Adipose tissue (tissue), 3 donors: ENCODE data around the gene RIPOR3. TPM values are rescaled to one million over a fixed set of nuclear protein-coding genes. Genes with fewer than 3 reads are reported as not detected.

Source experiments
- H3K27ac ChIP-seq: one replicate; pipeline ENCODE4 v1.5.1; 2013; ENCODE audit warnings: low read depth, low read length
- WGBS, 3 donors: extraction: QIAGEN DNeasy Blood & Tissue Kit; methylation state at CpG; one replicate each; pipeline ENCODE4 v1.1.7; 2013; 5-methylcytosine and 5-hydroxymethylcytosine counted together
- polyA plus RNA-seq, 3 donors: library from polyadenylated mRNA; stranded (reverse); fragments of 200-250 nt; gene quantifications; one replicate each; pipeline ENCODE4 v1.2.3, GENCODE V29; 2013
- donor health status: healthy with polysubstance abuse.
- donor health status: Bipolar disorder and iron deficiency.
- donor health status: healthy.

Gene RIPOR3
- 10 to 100 TPM in 2 of 3 donors, 1 to 10 TPM in 1; 5.3 to 42.7 (median 23.7) TPM for polyA plus RNA-seq

GRCh38 chr20:50690650-50691572 lies at the start of gene RIPOR3:
Gene RIPOR3, minus strand, starts transcription at chr20:50691542. Its CDS starts 414 bp downstream, at chr20:50691128.
- 8 to 52% (median 11%) methylated on average over 41 to 42 of the region's 42 CpGs for WGBS, 3 donors
- H3K27ac ChIP-seq, result no peak within 1 kb of the TSS

GRCh38 chr20:50737352-50737751 lies 46.0 kb upstream of the RIPOR3 start:
- no peak overlapping the region for H3K27ac ChIP-seq
- 78 to 88% (median 84%) methylated on average over 4 of the region's 4 CpGs for WGBS, 3 donors

DNA sequence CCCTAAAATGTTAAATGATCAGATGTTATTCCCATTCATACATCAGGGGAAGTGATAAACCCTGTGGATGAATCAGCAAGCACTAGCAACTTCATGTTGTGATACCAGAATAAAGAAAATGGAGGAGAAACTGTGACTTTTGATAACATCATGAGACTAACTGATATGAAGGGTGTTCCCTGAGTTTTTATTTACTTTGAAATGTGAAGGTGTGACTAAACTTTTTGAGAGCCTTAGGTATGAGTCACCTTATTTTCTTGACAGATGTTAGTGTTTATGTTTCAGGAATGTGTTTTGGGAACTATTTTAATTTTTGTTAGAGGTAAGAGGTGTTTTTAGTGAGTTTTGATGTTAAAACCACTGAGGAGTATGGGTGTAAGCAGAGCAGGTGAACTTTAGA lies 44.5 kb upstream of the RIPOR3 start:
- H3K27ac ChIP-seq, result no peak overlapping the region

DNA sequence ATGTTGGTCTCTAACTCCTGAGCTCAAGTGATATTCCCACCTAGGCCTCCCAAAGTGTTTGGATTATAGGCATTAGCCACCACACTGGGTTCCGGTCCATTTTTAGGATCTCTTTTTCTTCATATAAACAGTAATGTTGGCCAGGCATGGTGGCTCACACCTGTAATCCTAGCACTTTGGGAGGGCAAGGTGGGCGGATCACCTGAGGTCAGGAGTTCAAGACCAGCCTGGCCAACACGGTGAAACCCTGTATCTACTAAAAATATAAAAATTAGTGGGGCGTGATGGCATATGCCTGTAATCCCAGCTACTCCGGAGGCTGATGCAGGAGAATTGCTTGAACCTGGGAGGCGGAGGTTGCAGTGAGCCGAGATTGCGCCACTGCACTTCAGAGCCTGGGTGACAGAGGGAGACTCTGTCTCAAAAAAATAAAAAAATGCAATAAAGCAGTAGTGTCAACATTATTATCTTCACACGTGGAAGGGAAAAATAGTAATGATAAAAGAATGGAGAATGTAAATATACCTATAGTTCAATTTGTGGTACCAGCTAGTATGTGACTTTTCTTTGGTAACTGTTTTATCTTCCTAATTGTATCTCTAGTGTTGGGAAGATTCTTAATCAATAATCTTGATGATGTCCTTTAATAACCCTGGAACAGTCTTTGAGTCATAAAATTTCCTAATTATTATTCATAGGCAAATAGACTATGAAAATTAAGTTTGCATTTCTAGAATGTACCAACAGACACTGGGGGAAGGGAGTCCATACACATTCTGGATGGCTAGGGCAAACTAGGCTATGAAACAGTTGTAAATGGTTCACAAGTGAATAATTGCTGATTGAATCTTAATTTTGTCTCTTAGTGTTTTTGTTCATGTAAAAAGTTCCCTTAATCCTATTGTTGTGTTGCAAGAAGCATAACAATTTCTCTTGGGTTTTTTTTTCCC lies 43.7 kb upstream of the RIPOR3 start:
- 75 to 90% (median 90%) methylated on average over 9 of the region's 9 CpGs for WGBS, 3 donors

GRCh38 chr20:50733644-50734349 lies 42.5 kb upstream of the RIPOR3 start:
- WGBS, 3 donors, result 37 to 77% (median 67%) methylated on average over 1 of the region's 1 CpG
- no peak overlapping the region for H3K27ac ChIP-seq

More for the DNA sequence above, 43.7 kb upstream of the RIPOR3 start:
- H3K27ac ChIP-seq, result no peak overlapping the region

GRCh38 chr20:50731930-50732690 lies 40.8 kb upstream of the RIPOR3 start:
- H3K27ac ChIP-seq, result no peak overlapping the region
- 3 to 18% (median 16%) methylated on average over 29 of the region's 29 CpGs for WGBS, 3 donors

- 0 to 1% (median 0%) methylated on average over 94 to 114 of the region's 114 CpGs for WGBS, 3 donors
- H3K27ac ChIP-seq, result no peak within 1 kb of the TSS
Observed at GRCh38 chr20:50731055-50731929, 40.0 kb upstream of the RIPOR3 start, which contains the start of gene PARD6B. Gene PARD6B, plus strand, starts transcription at chr20:50731580. Its CDS starts 207 bp downstream, at chr20:50731787.

DNA sequence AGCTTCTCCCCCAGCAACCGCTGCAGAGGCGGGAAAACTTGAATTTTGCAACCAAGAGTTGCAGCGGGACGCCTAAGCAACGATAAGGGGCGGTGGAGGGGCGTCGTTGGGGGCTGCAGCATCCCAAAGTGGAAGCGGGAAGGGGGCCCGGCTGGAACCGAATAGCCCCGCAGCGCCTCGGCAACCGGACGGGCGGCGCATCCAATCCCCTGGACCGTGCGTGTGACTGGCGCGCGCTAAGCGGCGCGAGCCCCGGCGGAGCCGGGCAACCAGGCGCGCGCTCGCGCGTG lies 39.4 kb upstream of the RIPOR3 start:
- H3K27ac ChIP-seq, result no peak overlapping the region
- WGBS, 3 donors, result 0 to 1% (median 0%) methylated on average over 26 to 35 of the region's 35 CpGs

- 34 to 43% (median 37%) methylated on average over 21 of the region's 21 CpGs for WGBS, 3 donors
- H3K27ac ChIP-seq, result no peak overlapping the region
Observed at GRCh38 chr20:50729901-50730764, 38.8 kb upstream of the RIPOR3 start.

- H3K27ac ChIP-seq, result no peak overlapping the region
- WGBS, 3 donors, result 57 to 79% (median 74%) methylated on average over 11 of the region's 11 CpGs
Observed at GRCh38 chr20:50728981-50729874, 37.9 kb upstream of the RIPOR3 start.

DNA sequence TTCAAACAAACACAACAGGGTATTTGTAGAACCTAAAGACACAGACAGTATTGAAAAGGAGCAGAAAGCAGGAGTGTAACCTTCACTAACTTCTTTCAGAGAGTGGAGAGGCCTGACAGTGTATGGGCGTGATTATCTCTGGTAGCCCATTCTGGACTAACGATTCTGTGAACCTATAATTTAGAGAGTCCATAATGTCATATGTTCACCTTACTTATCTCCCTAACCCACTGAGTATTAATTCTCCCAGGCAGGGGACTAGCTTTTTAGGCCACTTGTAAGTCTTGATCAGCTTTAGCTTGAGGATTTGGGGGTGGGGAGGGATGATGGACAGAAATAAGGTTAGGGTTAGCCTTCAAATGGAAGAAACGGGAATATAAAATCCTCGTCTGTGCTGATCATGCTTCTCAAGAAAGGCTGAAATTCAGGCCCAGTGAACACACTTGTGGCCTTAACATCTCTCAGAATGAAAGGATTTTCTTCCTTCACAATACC lies 37.2 kb upstream of the RIPOR3 start:
- 63 to 92% (median 87%) methylated on average over 4 of the region's 4 CpGs for WGBS, 3 donors
- no peak overlapping the region for H3K27ac ChIP-seq

GRCh38 chr20:50727792-50728485 lies 36.6 kb upstream of the RIPOR3 start:
- no peak overlapping the region for H3K27ac ChIP-seq

DNA sequence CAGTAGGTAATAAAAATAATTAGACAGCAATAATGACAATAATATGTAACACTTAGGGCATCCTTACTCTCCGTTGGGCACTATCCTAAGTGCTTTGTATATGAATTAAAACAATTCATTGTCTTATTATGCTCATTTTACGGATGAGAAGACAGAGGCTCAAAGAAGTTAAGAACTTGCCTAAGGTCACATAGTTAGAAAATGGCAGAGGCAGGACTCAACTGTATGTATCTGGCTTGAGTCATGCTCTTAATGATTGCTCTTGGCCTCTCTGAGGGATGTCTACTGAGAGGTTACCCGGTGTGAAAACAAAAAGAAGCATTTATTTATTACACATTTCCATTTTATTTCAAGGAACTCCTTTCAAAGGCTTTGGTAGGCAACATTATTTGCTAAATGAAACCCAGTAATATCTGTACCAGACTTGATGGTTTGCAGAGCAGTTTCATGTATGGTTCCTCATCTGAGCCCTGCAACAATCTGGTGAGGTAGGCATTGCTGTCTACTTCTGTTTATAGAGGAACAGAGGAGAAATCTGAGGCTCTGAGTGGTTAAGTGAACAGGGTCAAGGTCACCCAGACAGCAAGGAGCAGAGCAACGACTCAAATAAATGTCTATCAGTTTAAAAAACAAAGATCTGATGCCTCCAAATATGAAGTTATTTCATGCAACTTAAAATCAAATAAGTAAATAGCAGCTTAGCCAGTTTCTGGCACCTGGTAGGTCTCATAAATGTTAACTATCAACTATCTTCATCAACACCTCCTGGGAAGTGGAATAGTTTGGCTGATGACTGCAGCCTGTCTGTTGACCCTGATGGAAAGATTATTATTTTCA lies 35.8 kb upstream of the RIPOR3 start:
- 67 to 74% (median 70%) methylated on average over 4 of the region's 4 CpGs for WGBS, 3 donors
- no peak overlapping the region for H3K27ac ChIP-seq

More at GRCh38 chr20:50727792-50728485, 36.6 kb upstream of the RIPOR3 start:
- 21 to 57% (median 45%) methylated on average over 8 of the region's 8 CpGs for WGBS, 3 donors

DNA sequence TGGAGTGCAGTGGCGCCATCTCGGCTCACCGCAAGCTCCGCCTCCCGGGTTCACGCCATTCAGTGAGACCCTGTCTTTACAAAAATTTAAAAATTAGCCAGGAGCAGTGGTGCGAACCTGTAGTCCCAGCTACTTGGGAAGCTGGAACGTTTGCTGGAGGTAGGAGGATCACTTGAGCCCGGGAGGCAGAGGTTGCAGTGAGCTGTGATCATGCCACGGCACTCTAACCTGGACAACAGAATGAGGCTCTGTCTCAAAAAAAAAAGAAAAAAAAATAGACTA lies 34.3 kb upstream of the RIPOR3 start:
- no peak overlapping the region for H3K27ac ChIP-seq
- 85 to 94% (median 91%) methylated on average over 10 of the region's 10 CpGs for WGBS, 3 donors
